Esophagus squamous epithelium (tissue), 4 donors: Measurements from ENCODE around the gene ERC2.

ENCODE experiments used
- CTCF ChIP-seq, 6 experiments: fragments of 450-650 bp in 4 of 6; fragments of 200-600 bp in 2 of 6; sonication (generic) in 2 of 6; IDR thresholded peaks; one replicate each; pipeline ENCODE4 v1.5.1; 2016 to 2019; ENCODE audit warnings: antibody characterized with exemption in 6 of 6, mild to moderate bottlenecking in 4 of 6, moderate library complexity in 4 of 6
- POLR2A ChIP-seq, 4 donors: fragments of 450-650 bp; IDR thresholded peaks; one replicate each; pipeline ENCODE4 v1.6.1; 2017; ENCODE audit warnings: antibody characterized with exemption in 4 of 4, mild to moderate bottlenecking in 4 of 4, moderate library complexity in 3 of 4

- no peak for TF ChIP-seq CTCF (IDR thresholded peaks at IDR 0.05)
- TF ChIP-seq POLR2A (IDR thresholded peaks at IDR 0.05): no peak
Measured at GRCh38 chr3:55597641-55598040, 870.6 kb downstream of the ERC2 start.
